HG02623 (cell line): ENCODE results near the gene FAM120C.
A peak's percentile ranks its signal among the peaks of the same experiment; 100 is the strongest.

Source experiments
- ATAC-seq: cut with Tn5 transposase; IDR thresholded peaks from one replicate; pipeline ENCODE4 v1.9.1; 2021; ENCODE audit warnings: moderate library complexity; ENCODE audit not compliant: unreplicated experiment

Gene FAM120C, protein sequence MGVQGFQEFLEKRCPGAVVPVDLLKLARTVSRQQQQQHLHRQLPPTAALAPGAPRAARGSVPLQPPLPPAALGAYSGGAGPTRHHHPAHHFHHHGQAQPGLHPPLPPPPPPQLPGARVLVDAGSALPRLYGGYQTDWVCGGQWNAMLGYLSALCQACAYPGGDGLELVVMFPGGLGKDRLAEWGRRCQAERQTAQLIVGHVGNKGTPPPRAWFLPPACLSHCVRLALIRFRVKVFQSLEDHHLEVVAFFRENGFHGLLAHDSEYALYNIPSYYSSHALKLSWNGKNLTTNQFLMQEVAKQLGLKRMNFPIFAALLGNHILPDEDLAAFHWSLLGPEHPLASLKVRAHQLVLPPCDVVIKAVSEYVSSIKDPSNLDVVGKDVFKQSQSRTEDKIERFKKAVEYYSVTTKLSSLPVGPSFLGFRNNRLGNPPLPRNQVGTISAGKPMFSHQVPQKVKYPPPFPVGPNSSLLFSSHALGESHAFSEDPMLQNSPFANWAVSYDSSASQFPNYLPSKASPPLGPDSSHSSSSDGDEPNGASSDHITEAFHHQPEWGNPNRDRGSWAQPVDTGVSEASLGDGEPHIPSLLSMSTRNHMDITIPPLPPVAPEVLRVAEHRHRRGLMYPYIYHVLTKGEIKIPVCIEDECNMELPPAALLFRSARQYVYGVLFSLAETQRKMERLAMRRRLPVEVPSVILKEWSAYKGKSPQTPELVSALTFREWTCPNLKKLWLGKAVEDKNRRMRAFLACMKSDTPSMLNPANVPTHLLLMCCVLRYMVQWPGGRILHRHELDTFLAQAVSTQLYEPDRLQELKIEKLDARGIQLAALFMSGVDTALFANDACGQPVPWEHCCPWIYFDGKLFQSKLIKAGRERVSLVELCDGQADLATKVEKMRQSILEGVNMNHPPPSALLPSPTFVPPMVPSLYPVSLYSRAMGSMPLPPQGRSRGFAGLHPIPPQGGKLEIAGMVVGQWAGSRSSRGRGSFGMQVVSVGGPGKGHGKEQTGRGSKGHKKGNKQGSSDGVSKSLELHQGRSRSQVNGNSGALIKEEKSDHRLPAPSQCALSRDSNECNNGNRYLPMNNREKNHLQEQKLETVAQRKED

DNA sequence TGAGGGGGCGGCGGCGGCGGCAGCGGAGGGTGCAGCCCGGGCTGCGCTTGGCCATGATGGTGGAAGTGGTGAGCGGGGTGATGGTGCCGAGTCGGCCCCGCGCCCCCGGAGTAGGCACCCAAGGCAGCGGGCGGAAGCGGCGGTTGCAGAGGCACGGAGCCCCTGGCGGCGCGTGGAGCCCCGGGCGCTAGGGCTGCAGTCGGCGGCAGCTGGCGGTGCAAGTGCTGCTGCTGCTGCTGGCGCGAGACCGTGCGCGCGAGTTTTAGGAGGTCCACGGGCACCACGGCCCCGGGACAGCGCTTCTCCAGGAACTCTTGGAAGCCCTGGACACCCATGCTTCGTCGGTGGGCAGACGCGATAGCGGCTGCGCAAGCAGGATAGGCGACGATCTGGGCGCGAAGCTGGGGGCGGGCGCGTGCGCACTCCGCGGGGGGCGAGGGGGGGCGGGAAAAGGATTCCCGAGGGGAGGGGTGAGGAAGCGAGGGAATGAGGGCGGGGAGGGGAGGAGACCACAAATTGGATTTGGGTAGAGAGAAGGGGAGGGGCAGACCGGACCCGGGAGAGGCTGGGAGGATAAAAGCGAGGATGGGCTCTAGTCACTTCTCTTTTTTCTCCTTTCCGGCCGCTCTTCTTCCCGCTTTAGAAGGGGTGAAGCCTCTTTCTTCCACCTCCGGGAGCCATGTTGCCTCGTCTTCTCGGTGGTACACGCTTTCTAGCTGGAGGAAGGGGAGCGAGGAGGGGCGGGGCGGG is at the start of gene FAM120C:
TSS of gene FAM120C (minus strand) at position 391 of the 750 bp plus-strand sequence. CDS start at position 335, 56 bp downstream.
- peak; percentile 30 for ATAC-seq

DNA sequence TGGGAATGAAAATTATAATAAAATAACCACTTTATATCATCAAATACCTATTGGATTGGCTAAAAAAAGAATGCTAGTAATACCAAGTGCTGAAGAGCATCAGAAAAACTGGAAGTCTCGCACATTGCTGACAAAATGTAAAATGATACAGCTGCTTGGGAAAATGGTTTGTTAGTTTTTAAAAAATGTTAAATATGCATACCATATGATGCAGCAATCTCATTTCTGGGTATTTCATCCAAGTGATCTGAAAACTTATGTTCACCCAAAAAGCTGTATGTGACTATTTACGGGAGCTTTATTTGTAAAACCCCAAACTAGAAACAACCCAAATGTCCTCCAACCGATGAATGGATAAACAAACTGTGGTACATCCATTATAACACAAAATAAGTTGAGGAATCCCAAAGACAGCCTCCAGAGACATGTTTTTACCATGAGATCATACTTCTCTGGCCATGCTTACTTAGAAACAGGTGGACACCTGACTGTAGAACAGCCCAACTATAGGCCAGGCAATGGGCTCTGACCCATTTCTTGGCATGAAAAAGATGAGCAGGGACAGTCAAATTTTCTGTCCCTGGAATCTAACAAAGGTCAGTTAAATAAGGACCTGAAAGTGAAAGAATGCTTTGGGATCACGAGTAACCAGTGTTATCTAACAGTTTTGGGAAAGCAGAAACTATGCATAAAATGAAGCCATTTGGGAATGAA is 47.5 kb upstream of the FAM120C start:
- ATAC-seq, result no peak

DNA sequence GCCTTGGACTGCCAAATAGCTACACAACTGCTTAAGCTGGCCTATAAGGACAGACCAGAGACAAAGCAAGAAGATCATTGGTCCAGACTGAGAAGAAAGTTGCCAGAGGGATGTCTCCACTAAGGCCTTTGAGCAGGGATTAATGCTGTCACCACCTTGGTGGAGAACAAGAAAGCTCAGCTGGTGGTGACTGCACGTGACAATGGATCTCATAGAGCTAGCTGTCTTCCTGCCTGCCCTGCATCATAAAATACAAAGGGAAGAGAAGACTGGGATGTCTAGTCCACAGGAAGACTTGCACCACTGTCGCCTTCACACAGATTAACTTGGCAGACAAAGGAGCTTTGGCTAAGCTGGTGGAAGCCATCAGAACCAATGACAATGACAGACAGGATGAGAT is 40.5 kb upstream of the FAM120C start:
- no peak for ATAC-seq

DNA sequence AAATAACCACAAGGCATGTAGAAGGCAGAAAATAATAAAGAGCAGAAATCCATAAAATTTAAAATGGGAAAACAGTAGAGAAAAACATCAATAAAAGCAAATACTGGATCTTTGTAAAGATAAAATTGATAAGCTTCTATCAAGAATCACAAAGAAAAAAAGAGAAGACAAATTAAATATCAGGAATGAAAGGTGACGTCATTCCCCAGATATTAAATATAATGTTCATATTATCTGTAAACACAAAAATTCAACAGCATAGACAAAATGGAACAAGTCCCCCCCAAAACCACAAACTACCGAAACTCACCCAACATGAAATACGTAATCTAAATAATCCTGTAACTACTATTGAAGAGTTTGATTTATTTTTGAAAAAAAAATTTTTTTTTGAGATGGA is 30.5 kb upstream of the FAM120C start:
- ATAC-seq, result no peak

DNA sequence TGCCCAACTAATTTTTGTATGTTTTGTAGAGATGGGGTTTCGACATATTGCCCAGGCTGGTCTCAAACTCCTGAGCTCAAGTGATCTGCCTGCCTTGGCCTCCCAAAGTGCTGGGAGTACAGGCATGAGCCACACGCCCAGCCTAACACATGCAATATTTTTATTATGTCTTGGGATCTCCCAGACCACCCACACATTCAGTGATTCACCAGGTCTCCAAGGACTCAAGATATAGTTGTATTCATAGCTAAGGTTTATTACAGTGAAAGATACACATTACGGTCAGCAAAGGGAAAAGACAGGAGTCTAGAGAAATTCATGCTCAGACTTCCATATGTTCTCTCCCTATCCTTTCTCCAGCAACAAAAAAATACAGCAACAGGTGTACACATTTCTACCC is 25.5 kb upstream of the FAM120C start:
- ATAC-seq, result no peak

DNA sequence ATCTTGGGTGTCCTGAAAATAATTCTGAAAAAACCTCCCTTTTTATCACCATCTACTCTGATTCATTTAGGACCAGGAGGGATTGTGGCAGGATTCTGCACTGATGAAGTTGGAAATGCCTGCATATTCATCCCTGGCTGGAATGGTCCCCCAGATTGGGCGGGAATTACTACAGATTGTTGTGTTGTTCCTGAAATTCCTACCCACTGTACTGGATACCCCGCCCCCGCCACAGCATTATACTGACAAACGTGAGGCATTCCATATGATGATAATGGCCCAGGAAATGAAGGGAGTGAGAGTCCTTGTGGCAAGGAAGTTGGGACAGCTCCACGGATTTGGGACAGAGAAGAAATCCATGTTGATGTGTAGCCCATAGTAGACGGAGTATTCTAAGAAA is 15.2 kb upstream of the FAM120C start:
- no peak for ATAC-seq

DNA sequence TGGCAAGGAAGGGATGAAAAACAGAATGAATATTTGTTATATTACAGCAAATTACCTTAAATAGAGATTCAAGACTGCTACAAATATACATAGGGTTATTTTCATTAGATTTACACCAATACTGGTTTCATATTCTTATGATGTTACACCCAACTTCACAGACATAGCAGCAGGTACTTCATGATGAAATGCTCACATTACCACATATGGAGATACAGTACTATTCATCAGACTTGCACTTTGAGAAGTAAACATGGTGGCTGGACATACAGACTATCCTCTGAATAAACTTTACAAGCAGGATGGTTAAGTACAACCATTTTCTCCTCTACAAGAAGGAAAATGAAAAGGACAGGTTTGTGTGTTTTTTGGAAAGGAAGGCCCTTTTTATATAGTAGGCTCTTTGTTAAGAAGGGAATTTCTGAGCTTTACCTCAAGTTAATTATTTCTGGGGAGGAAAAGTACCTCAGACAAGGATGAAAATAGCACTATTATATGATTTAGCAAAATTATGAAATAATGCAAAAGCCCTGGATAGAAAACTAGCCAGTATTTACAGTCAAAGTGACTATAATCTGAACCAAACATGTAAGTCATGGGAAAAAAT is 12.0 kb upstream of the FAM120C start:
- ATAC-seq, result no peak

DNA sequence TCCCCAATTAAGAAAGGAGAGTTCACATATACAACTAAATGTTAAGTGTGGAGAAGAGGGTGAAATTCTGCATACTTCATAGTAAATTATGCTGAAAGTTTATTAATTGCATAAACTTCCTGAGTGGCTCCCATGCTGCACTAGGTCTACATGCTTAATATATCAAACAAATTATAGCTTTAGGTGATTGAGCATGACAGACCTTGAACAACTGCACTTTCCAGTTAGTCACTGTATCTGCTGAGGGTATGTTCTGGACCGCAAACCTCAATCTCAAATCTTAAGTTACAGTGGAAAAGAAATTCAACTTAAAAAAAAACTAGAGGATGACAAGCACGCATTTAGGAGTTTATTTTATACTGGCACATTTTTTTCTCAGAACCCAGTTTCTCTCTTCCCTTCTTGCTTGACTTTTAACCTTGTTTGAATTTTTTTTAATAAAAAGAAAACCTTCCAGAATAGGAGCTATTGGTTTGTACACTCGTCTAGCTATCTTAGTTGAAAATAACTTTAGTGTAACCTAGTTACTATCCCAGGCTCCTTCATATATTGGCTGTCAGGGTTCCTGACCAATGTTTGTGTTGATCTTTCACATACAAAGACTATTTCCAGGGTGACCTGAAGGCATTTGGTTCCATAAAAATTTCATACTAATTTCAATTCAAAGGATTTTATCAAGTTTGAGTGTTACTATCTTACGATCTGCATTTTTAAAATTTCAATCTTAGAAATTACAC is 10.2 kb upstream of the FAM120C start:
- no peak for ATAC-seq

DNA sequence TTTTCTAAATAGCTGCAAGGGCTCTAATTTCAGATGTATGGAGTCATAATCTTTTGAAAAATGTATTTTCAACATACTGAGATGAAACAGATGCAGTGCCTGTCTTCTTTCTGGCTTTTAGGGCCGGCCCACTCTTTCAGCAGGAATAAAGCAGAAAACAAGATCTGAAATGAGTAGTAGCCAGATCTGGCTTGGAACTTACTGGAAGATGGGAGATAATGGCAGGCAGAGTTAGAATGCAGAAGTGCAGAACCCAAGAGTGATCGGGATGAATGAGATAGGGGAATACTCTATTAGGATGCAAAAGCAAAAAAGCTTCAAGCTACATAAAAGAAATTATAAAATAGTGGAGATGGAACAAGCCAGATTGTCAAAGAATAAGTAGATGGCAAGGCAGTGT is 1.4 kb upstream of the FAM120C start:
- ATAC-seq, result no peak

DNA sequence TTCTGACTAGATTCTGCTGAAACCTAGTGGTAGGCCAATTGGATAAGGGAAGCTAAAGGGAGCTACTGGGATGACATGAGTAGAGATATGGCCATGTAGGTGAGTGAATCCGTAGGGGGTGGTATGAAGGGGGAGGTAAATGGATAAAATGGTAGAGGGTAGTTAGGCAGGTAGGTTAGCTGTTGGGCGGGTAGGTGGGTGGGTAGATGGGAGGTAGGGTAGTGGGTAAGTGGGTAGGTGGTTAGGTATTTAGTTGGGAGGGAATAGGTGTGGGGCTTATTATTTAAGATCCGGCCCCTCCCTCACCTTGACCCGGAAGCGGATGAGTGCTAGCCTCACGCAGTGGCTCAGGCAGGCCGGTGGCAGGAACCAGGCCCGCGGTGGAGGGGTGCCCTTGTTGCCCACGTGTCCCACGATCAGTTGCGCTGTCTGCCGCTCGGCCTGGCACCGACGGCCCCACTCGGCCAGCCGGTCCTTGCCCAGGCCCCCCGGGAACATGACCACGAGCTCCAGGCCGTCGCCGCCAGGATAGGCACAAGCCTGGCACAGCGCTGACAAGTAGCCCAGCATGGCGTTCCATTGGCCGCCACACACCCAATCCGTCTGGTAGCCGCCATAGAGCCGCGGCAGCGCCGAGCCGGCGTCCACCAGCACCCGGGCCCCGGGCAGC is 725 bp downstream of the FAM120C start:
- peak; percentile 61 for ATAC-seq

DNA sequence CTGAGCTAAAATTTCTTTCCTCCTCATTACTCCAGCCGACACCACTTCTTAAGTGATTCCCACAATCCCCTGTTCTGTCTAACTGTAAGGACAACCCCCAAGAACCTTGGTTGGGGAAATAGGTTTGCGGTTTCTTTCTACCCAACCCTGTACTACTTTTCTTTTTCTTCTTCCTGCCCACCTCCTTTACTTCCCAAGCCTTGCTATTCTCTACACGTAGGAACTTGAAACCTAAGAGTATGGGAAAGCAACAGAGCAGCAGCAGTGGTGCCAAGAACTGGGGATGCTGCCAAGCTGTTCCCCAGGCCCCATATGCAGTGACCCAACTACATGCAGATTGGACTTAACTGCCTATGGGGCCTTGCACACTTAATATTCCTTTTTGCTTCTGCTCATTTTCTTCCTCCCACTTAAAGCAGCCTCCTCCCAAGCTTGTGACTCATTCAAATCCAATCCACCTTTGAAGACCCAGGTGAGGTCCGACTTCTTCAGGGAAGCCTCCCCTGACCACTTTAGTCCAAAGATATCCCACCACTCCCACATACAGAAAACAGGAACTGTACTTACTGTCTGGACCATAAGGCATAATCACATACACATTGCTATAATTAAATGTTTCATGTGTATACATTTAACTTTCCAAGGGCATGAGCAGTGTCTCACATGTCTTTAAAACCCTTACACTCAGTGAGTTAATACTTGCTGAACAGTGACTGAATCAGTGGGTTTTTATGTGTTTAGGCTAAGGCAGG is 1.7 kb downstream of the FAM120C start:
- ATAC-seq, result no peak

DNA sequence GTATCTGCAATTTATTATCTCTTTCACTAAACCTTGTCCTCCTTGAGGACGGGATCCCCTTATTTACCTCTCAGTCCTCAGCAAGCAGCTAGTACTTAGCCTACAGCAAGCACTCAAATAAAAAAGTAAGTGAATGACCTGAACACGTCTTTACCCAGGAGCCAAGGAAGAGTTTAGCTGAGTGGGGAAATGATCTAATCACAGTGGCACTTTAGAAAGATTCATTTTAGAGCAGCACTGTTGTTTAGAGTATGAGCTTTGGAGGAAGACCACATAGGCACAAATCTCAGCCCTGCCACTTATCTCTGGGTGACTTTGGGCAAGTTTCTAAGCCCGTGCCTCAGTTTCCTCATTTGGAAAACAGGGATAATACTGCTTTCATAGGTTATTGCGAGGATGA is 2.7 kb downstream of the FAM120C start:
- ATAC-seq, result no peak

DNA sequence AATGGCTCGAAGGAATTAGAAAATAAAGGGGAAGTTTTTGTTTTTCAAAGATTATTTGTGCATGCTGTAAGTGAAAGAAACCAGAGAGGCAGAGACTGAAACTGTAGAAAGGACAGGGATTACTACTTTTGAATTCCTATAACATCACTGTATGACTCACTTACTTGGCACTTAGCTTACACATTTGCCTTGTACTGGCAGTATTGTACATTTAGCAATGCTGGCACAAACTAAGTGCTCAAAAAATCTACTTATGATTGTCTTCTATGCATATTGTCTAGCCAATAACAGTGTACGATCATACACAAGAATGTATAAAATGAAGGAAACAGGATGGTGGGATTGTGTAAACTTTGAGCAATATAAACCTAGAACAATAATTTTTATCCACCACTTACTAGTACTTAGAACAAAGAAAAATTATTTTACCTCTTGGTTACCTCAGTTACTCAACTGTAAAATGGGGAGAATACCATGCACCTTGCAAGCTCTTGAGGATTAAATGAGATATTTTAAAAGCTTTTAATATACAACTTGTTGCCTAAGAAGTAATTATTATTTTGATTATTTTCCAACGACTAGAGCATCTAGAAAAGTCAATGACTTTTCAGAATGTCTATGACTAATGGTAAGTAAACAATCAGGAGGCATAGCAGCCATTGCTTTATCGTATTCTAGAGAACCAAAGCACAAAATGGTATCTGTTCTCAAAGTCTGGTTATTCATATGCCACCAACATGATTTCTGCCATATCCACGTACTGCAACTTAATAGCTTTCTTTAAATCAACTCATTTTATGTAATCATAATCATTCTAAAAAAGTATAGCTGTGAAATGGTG is 4.7 kb downstream of the FAM120C start:
- ATAC-seq, result peak; percentile 37

DNA sequence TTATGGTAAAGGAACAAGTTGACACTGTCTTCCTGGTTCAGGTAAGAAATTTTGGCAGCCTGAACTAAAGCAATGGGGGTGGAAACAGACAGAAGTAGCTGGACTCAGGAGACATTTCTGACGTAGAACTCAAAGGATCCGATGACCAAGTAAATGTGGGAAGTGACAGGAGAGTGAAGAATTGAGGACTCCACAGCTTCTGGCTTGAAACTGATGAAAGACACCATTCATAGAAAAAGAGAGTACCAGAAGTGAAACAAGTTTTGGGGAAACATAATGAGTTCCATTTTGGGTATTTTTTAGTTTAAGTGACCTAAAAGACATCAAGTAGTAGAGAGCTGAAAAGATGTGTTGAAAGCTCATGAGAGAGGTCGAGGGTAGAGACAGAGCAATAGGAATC is 5.7 kb downstream of the FAM120C start:
- no peak for ATAC-seq

DNA sequence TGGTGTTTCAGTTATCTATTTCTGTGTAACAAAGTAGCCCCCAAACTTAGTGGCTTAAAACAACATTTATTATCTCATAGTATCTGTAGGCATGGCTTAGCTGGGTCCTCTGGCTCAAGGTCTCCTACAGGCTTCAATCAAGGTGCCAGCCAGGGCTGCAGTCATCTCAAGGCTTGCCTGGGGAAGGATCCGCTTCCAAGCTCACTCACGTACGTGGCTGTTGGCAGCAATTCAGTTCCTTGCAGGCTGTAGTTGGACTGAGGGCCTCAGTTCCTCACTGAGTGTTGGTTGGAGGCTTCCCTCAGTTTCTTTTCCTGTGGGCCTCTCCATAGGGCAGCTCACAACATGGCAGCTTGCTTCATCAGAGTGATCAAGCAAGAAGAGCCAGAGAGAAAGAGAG is 9.3 kb downstream of the FAM120C start:
- ATAC-seq, result no peak

DNA sequence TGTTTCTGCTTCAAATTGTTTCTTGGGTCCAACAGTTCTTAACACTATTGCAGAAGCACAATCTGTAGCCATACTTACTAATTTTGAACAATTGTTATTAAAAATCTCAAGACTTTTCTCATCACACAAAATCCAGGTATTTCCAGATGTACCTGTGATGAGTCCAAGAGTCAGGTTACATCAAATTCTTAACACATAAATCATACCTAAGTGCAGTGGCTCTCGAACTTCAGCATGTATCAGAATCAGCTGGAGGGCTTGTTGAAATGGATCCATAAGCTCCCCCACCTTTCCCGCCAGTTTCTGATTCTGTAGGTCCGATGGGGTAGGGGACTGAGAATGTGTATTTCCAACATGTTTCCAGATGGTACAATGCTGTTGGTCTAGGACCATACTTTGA is 10.6 kb downstream of the FAM120C start:
- ATAC-seq, result no peak
